ENCODE measurements around the gene TPSAB1. TPM values are rescaled to one million over a fixed set of nuclear protein-coding genes. Genes with fewer than 3 reads are reported as not detected.
"Not testable (repeated sequence)": the region's sequence is repeated elsewhere in the genome, so short reads cannot be mapped to it uniquely, and the experiment has no call there.

The TPSAB1 gene
- total RNA-seq, 1 experiment from 2014 or later, result not detected

DNA sequence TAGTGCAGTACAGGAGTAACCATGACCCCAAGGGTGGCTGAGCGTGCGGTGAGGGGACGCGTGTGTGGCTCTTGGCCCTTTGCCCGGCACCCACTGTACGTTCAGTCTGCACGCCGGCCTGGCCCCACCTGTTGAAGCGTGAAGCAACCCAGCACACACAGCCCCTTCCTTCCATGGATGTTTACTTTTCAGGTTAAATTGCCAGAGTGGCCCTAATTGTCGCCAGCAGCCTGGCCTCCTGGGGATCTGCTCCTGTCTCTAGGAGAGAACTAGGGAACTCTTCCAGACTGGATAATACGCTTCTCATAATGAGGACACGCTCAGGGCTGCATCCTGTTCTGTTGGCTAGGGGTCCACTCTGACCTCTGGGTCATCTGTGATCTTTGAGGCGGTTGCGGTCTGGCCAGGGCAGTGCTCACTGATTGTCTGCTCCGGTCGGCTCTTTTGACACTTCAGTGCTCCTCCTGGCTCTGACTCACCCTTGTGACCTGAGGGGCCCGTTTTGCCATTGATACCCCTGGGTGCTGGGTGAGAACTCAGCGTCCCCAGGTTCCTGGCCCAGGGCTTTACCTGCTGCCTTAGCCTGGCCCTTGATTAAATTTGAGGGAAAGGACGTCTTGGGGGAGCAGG lies 43.2 kb upstream of the TPSAB1 start:
- CTCF ChIA-PET, result no interaction called here
- no peaks in the 10 kb centered on the region for H3K27me3 Mint-ChIP-seq (ENCODE audit: insufficient read depth, unreplicated experiment)

DNA sequence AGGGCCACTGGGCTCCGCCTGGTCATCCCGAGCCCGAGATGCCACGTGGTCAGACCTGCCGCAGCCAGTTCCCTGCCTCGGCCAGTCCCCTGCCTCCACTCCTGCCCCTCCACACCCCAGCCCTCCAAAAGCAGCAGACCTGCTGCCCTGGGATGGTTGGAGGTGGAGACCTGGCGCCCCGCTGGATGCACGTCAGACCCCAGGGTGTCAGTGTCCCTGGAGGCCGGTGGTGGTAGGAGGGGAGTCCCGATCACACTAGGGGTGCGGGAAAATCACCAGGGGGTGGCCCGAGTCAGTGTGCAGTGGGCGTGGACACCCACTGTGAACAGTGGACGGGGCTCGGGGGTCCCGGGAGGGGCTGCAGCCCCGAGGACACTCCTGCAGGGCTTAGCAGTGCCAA lies 42.3 kb upstream of the TPSAB1 start:
- no peaks in the 10 kb centered on the region for H3K36me3 Mint-ChIP-seq (ENCODE audit: insufficient read depth, unreplicated experiment)
- H3K27me3 Mint-ChIP-seq (ENCODE audit: insufficient read depth, unreplicated experiment), result no peaks in the 10 kb centered on the region
- H3K4me3 Mint-ChIP-seq (ENCODE audit: unreplicated experiment), result no peak overlapping the region
- intact Hi-C loops (cut with micrococcal nuclease), result no loop called here
- TF ChIP-seq, protein P1, sequence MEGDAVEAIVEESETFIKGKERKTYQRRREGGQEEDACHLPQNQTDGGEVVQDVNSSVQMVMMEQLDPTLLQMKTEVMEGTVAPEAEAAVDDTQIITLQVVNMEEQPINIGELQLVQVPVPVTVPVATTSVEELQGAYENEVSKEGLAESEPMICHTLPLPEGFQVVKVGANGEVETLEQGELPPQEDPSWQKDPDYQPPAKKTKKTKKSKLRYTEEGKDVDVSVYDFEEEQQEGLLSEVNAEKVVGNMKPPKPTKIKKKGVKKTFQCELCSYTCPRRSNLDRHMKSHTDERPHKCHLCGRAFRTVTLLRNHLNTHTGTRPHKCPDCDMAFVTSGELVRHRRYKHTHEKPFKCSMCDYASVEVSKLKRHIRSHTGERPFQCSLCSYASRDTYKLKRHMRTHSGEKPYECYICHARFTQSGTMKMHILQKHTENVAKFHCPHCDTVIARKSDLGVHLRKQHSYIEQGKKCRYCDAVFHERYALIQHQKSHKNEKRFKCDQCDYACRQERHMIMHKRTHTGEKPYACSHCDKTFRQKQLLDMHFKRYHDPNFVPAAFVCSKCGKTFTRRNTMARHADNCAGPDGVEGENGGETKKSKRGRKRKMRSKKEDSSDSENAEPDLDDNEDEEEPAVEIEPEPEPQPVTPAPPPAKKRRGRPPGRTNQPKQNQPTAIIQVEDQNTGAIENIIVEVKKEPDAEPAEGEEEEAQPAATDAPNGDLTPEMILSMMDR (IDR thresholded peaks at IDR 0.05; ENCODE audit: unreplicated experiment), result no peak
- no TSS peak for BruUV-seq (replicated peaks)
- H3K4me1 Mint-ChIP-seq (ENCODE audit: insufficient read depth, unreplicated experiment), result no peaks in the 10 kb centered on the region
- CTCF ChIA-PET, result no interaction called here
- peaks cover 8% of the 10 kb centered on the region for H3K9me3 Mint-ChIP-seq (ENCODE audit: unreplicated experiment)
- no peak overlapping the region for H3K27ac Mint-ChIP-seq (ENCODE audit: low read depth, unreplicated experiment)
- POLR2A ChIA-PET, result no interaction called here
- DNase-seq (ENCODE audit: unreplicated experiment), result no peak

More for the DNA sequence above, 43.2 kb upstream of the TPSAB1 start:
- TF ChIP-seq, protein P1 (IDR thresholded peaks at IDR 0.05; ENCODE audit: unreplicated experiment), result no peak
- no peaks in the 10 kb centered on the region for H3K36me3 Mint-ChIP-seq (ENCODE audit: insufficient read depth, unreplicated experiment)
- POLR2A ChIA-PET, result no interaction called here
- H3K4me3 Mint-ChIP-seq (ENCODE audit: unreplicated experiment), result no peak overlapping the region
- no peak for DNase-seq (ENCODE audit: unreplicated experiment)
- intact Hi-C loops (cut with micrococcal nuclease), result no loop called here
- peaks cover 8% of the 10 kb centered on the region for H3K9me3 Mint-ChIP-seq (ENCODE audit: unreplicated experiment)
- no peaks in the 10 kb centered on the region for H3K4me1 Mint-ChIP-seq (ENCODE audit: insufficient read depth, unreplicated experiment)
- no peak overlapping the region for H3K27ac Mint-ChIP-seq (ENCODE audit: low read depth, unreplicated experiment)
- no TSS peak for BruUV-seq (replicated peaks)

DNA sequence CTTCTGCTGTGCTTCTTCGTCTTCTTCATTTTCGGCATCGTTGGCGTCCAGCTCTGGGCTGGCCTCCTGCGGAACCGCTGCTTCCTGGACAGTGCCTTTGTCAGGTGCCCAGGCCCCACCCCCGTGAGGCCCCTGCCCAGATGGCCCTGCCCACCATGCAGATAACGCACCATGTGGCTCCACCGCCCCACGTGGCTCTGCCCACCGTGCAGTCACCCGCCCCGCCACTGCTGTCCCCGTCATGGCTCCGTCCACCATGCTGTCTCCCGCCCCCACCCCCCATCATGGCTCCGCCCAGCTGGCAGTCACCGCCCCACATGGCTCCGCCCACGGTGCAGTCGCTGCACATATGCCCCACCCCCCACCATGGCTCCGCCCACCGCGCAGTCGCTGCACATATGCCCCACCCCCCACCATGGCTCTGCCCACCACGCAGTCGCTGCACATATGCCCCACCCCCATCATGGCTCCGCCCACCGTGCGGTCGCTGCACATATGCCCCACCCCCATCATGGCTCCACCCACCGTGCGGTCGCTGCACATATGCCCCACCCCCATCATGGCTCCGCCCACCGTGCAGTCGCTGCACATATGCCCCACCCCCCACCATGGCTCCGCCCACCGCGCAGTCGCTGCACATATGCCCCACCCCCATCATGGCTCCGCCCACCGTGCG lies 41.7 kb upstream of the TPSAB1 start:
- BruUV-seq (replicated peaks); POLR2A ChIA-PET; H3K27me3 Mint-ChIP-seq (ENCODE audit: insufficient read depth, unreplicated experiment): not testable (repeated sequence)

DNA sequence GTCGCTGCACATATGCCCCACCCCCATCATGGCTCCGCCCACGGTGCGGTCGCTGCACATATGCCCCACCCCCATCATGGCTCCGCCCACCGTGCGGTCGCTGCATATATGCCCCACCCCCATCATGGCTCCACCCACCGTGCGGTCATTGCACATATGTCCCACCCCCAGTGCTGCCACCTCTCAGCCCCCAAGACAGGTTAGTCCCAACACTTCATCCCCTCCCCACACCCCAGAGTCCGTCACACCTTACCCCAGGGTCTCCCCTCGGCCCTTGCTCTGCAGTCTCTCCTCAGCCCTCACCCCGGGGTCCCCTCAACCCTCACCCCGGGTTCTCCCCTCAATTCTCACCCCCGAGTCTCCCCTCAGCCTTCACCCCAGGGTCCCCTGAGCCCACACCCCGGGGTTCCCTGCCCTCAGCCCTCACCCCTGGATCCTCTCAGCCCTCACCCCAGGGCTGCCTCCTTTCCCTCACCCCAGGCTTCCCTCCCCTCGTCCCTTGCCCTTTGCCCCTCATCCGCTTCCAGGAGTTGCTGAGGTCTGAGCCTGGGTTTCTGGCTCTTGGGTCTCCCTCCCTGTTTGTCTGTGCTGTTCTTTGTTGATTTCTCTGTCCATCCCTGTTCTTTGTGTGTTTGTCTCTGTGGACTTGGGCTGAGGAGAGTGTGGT lies 41.0 kb upstream of the TPSAB1 start:
- peaks cover 8% of the 10 kb centered on the region for H3K9me3 Mint-ChIP-seq (ENCODE audit: unreplicated experiment)

More for the DNA sequence above, 41.7 kb upstream of the TPSAB1 start:
- H3K36me3 Mint-ChIP-seq (ENCODE audit: insufficient read depth, unreplicated experiment); CTCF ChIA-PET; DNase-seq (ENCODE audit: unreplicated experiment); H3K4me3 Mint-ChIP-seq (ENCODE audit: unreplicated experiment); H3K27ac Mint-ChIP-seq (ENCODE audit: low read depth, unreplicated experiment); H3K9me3 Mint-ChIP-seq (ENCODE audit: unreplicated experiment); intact Hi-C loops (cut with micrococcal nuclease); H3K4me1 Mint-ChIP-seq (ENCODE audit: insufficient read depth, unreplicated experiment): not testable (repeated sequence)

More for the DNA sequence above, 41.0 kb upstream of the TPSAB1 start:
- ChIA-PET POLR2A (no interaction called here), CTCF (no interaction called here)
- Mint-ChIP-seq H3K4me1 (ENCODE audit: insufficient read depth, unreplicated experiment) (no peaks in the 10 kb centered on the region), H3K4me3 (ENCODE audit: unreplicated experiment) (no peak overlapping the region), H3K27me3 (ENCODE audit: insufficient read depth, unreplicated experiment) (no peaks in the 10 kb centered on the region), H3K27ac (ENCODE audit: low read depth, unreplicated experiment) (no peak overlapping the region), H3K36me3 (ENCODE audit: insufficient read depth, unreplicated experiment) (no peaks in the 10 kb centered on the region)
- intact Hi-C loops (cut with micrococcal nuclease), result no loop called here
- no peak for DNase-seq (ENCODE audit: unreplicated experiment)
- TF ChIP-seq, protein P1 (IDR thresholded peaks at IDR 0.05; ENCODE audit: unreplicated experiment), result no peak
- BruUV-seq (replicated peaks), result no TSS peak

Data from MCF 10A (cell line).